GM10248 (cell line): ENCODE results near the gene CACFD1.

Source experiments
- CTCF ChIA-PET: fragments of 300-600 bp; sonication (Branson Sonifier 250); formaldehyde crosslinking; extraction: SDS; loops from one replicate; lab custom pipeline; 2021; ENCODE audit warnings: antibody characterized with exemption; lab: Yijun Ruan, JAX
- POLR2A ChIA-PET: fragments of 350-650 bp; sonication (Branson Sonifier 250); formaldehyde crosslinking; extraction: SDS; loops from one replicate; lab custom pipeline; 2020; ENCODE audit warnings: antibody characterized with exemption; lab: Yijun Ruan, JAX
- DNase-seq: peaks from one replicate; pipeline ENCODE4 v3.0.0; 2012; ENCODE audit errors: extremely low spot score
- TF ChIP-seq, protein P1 (sequence below): IDR thresholded peaks from 2 replicates; pipeline ENCODE4 v1.5.1; 2012; ENCODE audit warnings: mild to moderate bottlenecking, low read depth; ENCODE audit errors: extremely low read depth, missing control alignments, control extremely low read depth

The CACFD1 gene

GRCh38 chr9:133505186-133505830 is 45.5 kb downstream of the CACFD1 start:
- CTCF ChIA-PET: interaction anchor here (1.1 to 1.6 kb wide), 2 partner anchors 19 to 319 kb away, joined by 3 to 5 read pairs; no protein-coding TSS in a partner anchor
- no peak for DNase-seq
- TF ChIP-seq, protein P1, sequence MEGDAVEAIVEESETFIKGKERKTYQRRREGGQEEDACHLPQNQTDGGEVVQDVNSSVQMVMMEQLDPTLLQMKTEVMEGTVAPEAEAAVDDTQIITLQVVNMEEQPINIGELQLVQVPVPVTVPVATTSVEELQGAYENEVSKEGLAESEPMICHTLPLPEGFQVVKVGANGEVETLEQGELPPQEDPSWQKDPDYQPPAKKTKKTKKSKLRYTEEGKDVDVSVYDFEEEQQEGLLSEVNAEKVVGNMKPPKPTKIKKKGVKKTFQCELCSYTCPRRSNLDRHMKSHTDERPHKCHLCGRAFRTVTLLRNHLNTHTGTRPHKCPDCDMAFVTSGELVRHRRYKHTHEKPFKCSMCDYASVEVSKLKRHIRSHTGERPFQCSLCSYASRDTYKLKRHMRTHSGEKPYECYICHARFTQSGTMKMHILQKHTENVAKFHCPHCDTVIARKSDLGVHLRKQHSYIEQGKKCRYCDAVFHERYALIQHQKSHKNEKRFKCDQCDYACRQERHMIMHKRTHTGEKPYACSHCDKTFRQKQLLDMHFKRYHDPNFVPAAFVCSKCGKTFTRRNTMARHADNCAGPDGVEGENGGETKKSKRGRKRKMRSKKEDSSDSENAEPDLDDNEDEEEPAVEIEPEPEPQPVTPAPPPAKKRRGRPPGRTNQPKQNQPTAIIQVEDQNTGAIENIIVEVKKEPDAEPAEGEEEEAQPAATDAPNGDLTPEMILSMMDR: no peak
- POLR2A ChIA-PET: no interaction called here

- no peak for DNase-seq
- TF ChIP-seq, protein P1: no peak
- ChIA-PET POLR2A (no interaction called here), CTCF (interaction anchor here (1.1 to 1.6 kb wide), 2 partner anchors 20 to 320 kb away, joined by 3 to 5 read pairs; no protein-coding TSS in a partner anchor)
Measured at GRCh38 chr9:133505901-133506652, 46.3 kb downstream of the CACFD1 start.

GRCh38 chr9:133506653-133507038 is 46.9 kb downstream of the CACFD1 start:
- CTCF ChIA-PET: interaction anchor here (1.1 to 1.6 kb wide), 2 partner anchors 20 to 320 kb away, joined by 3 to 5 read pairs; no protein-coding TSS in a partner anchor
- POLR2A ChIA-PET: no interaction called here
- TF ChIP-seq, protein P1: no peak
- no peak for DNase-seq

DNA sequence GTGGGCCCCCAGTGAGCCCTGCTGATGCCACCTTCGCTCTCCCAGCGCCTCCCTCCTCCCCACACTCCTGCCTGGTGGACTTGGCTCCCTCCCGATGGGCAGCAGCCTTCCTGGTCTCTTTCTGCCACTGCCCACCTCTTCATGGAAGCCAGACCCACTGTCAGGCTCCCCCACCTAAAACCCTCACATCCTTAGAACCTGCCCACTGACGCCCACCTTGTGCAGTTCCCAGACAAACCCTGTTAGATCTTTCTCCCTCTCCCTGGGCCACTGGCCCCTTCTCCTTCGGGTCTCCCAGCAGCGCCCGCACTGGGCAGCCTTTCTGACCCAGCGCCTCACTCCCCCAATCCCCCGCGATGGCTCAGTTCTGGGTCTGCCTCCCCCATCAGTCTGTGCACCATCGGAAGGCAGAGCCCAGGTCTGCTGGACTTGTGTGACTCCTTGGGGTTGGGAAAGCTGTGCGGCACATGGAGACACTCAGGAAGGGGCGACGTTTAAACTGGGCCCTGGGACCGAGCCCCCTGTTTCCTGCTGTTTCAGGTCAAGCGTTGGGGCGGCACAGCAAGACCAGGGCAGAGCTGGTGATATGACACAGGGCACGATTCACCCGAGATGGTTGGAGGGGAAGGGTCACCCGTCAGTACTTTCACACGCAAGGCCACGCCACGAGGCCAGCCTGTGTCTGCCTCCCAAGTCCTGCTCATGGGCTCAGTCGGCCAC is 47.6 kb downstream of the CACFD1 start:
- ChIA-PET CTCF (no interaction called here), POLR2A (no interaction called here)
- TF ChIP-seq, protein P1: no peak
- DNase-seq: no peak

GRCh38 chr9:133508046-133508445 is 48.3 kb downstream of the CACFD1 start:
- TF ChIP-seq, protein P1: no peak
- ChIA-PET POLR2A (no interaction called here), CTCF (no interaction called here)
- no peak for DNase-seq
